Effector memory CD4-positive, alpha-beta T cell (primary cell): ENCODE measurements around the gene ADAMTS2.

ENCODE experiments used
- DNase-seq, 3 donors: peaks; one replicate each; pipeline ENCODE4 v3.0.0-alpha.2; 2020
- H3K27ac ChIP-seq: 2 replicates; pipeline ENCODE4 v1.7.0; 2013; ENCODE audit warnings: mild to moderate bottlenecking, low read length, moderate library complexity; ENCODE audit not compliant: insufficient read depth, poor library complexity, severe bottlenecking
- H3K27me3 ChIP-seq: replicated peaks from 2 replicates; pipeline ENCODE4 v1.7.0; 2013; ENCODE audit warnings: mild to moderate bottlenecking, low read length; ENCODE audit not compliant: insufficient read depth, control insufficient read depth, poor library complexity, severe bottlenecking
- H3K36me3 ChIP-seq: 2 replicates; pipeline ENCODE4 v1.7.0; 2013; ENCODE audit warnings: mild to moderate bottlenecking, low read length, moderate library complexity; ENCODE audit not compliant: control insufficient read depth, insufficient read depth
- H3K4me1 ChIP-seq: 2 replicates; pipeline ENCODE4 v1.7.0; 2013; ENCODE audit warnings: low read length, mild to moderate bottlenecking; ENCODE audit not compliant: control insufficient read depth, insufficient read depth, poor library complexity, severe bottlenecking
- H3K4me3 ChIP-seq: 2 replicates; pipeline ENCODE4 v1.7.0; 2013; ENCODE audit warnings: low read length, low read depth, mild to moderate bottlenecking; ENCODE audit not compliant: insufficient read depth, poor library complexity, severe bottlenecking
- H3K9me3 ChIP-seq: 2 replicates; pipeline ENCODE4 v1.7.0; 2013; ENCODE audit warnings: mild to moderate bottlenecking, low read length, moderate library complexity; ENCODE audit not compliant: control insufficient read depth

The ADAMTS2 gene

GRCh38 chr5:179165421-179166170 lies 179.7 kb downstream of the ADAMTS2 start:
- H3K4me1 ChIP-seq = peaks cover 6% of the 10 kb centered on the region

DNA sequence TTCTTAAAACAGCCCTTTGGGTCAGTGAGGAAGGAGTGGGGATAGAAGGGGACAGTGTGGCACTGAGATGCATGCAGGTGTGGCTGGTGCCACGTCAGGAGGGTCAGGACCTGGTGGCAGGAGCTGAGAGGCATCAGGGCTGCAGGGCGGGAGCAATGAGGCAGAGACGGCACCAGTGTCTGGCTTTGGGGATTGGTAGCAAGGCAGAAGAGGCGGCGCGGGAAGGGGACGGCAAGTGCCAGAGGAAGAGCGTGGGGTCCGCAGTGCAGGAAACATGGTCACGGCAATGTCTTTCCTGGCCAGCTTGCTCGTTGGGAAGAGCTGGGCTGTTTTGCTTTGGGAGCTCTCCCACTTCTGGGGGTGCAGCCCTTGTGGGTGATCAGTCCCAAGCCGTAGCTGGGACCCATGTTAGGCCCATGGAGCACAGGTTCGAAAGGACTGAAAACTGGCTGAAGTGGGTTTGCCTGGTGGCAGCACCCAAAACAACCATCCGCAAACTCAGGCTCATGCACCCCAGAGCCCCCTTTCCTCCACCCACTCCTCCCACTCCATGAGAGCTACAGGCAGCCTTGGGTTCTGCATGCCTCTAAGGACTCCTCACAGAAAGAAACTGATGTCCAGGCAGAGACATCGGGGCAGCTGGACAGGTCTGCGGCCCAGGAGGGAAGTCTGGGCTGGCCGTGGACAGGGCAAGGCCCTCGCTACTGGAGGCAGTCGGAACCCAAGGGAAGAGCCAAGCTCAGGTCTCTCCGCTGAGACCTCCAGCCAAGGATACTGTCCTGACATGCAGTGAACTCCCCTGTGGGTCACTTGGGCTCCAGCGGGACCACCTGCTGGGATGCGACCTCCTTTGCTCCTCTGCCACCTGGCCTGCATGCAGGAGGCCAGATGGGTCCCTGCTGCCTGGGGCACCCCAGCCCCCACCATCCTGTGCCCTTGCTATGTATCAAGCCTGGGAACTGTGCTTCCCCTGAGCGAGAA lies 180.6 kb downstream of the ADAMTS2 start:
- H3K27ac ChIP-seq = no peak overlapping the region
- DNase-seq = no peak
- H3K4me1 ChIP-seq = peaks cover 6% of the 10 kb centered on the region
- no peaks in the 10 kb centered on the region for H3K27me3 ChIP-seq
- no peak overlapping the region for H3K4me3 ChIP-seq
- no peaks in the 10 kb centered on the region for H3K36me3 ChIP-seq
- H3K9me3 ChIP-seq = no peaks in the 10 kb centered on the region

More at GRCh38 chr5:179165421-179166170, 179.7 kb downstream of the ADAMTS2 start:
- Histone ChIP-seq H3K9me3 (no peaks in the 10 kb centered on the region), H3K27me3 (no peaks in the 10 kb centered on the region), H3K4me3 (no peak overlapping the region), H3K27ac (no peak overlapping the region), H3K36me3 (no peaks in the 10 kb centered on the region)
- DNase-seq = no peak

DNA sequence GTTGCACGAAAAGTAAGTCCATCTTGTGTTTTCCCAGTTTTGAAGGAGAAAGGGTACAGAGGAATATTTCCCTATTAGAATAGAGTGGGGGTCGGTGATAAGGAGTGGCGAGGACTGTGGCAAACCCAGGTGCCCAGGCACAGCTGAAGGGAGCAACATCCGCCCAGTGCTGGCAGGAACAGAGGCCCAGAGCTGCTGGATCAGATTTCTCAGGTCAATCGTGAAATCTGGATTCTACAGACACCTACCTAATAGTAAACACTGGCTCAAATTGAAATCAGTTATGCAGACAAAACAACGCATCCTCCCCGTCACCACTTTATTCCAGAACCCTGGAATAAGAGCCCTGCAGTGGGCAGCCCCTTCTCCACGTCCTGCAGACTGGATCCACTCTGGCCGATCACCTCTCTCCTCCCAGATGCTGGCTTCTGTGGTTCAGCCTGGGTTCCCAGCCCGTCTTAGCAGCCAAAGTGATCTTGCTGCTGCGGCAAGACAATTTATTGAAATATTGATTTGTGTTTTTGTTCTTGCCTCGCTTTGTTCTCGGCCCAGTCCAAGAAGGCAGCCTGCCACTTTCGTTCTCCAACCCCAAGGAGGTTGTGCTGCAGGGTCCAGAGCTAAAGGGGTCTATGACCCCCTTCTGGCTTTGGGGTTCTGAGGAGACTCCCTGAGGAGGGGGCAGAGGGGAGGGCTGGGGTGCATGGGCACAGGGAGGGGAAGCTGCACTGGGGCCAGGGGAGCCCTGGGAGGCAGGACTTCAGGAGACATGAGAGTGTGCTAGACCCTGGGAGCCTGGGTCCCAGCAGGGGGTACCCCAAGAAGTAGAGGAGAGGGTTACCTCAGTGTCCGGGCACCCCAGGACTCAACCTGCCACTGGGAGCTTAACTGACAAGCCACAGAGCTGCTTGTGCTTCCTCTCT lies 181.8 kb downstream of the ADAMTS2 start:
- H3K36me3 ChIP-seq = no peaks in the 10 kb centered on the region
- DNase-seq = no peak

DNA sequence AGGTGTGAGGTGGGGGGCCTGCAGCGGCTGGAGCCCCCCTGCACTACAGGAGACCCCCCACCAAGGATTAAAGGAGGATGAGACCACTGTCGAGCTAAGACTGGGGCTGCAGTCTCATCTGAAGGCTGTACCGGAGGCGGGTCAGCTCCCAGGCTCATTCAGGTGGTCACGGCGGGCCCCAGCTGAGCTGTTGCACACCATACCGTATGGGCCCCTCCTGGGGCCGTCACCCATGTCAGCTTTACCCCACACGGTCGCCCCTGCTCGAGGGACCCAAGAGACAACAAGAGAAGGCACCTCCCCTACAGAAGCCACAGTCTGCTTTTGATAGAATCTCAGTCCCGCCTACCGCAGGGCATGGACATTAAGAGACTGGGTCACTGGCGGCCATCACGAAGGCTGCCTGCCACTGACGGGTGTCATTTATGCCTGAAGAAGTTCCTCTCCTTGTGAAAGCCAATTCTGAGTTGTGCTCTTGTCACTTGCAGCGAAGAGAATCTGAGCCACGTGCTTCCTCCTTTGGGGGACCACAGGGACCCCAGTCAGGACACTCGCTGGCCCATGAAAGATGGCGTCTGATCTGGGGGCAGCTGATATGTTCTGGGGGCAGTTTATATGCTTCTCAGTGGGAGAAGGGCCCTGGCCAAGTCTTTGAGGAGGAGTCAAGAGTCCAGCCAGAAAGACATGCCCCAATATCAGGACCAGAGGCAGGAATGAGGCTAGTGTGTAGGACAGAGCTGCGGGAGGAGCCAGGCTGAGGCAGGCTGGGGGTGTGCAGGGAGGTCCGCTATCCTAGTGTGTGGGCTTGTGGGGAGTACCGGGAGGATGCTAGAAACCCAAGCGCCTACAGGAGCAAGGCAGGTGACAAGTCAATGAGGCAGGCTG lies 182.7 kb downstream of the ADAMTS2 start:
- Histone ChIP-seq H3K9me3 (no peaks in the 10 kb centered on the region), H3K27ac (no peak overlapping the region), H3K4me1 (peaks cover 5% of the 10 kb centered on the region), H3K36me3 (no peaks in the 10 kb centered on the region), H3K27me3 (no peaks in the 10 kb centered on the region), H3K4me3 (no peak overlapping the region)
- no peak for DNase-seq

More for the DNA sequence above, 181.8 kb downstream of the ADAMTS2 start:
- H3K9me3 ChIP-seq = no peaks in the 10 kb centered on the region
- no peak overlapping the region for H3K27ac ChIP-seq
- no peak overlapping the region for H3K4me3 ChIP-seq
- H3K4me1 ChIP-seq = peaks cover 6% of the 10 kb centered on the region
- no peaks in the 10 kb centered on the region for H3K27me3 ChIP-seq

GRCh38 chr5:179161901-179162300 lies 183.4 kb downstream of the ADAMTS2 start:
- DNase-seq = no peak
- no peaks in the 10 kb centered on the region for H3K4me1 ChIP-seq
- no peak overlapping the region for H3K27ac ChIP-seq
- H3K9me3 ChIP-seq = no peaks in the 10 kb centered on the region
- no peaks in the 10 kb centered on the region for H3K27me3 ChIP-seq
- H3K4me3 ChIP-seq = no peak overlapping the region
- no peaks in the 10 kb centered on the region for H3K36me3 ChIP-seq

GRCh38 chr5:179160584-179160983 lies 184.7 kb downstream of the ADAMTS2 start:
- Histone ChIP-seq H3K27ac (no peak overlapping the region), H3K4me3 (no peak overlapping the region), H3K36me3 (no peaks in the 10 kb centered on the region), H3K4me1 (no peaks in the 10 kb centered on the region), H3K27me3 (no peaks in the 10 kb centered on the region), H3K9me3 (no peaks in the 10 kb centered on the region)
- DNase-seq = no peak

DNA sequence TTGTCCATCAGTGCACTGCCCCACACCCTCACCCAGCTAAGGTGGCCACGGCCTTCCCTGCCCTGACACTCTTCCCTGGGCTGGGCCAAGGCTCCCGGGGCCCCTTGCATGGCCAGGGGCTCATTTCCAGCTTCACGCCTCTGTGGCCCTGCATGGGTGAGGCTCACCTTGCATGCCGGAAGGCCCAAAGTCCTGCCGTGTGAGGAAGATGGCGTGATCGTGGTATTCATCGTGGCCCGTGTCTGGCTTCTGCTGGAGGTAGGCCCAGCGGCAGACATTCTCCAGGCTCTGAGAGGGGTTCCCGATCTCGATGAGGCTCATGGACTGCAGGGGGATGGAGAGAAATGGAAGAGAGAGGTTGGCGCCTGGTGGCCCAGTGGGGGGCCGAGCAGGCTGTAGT lies 186.7 kb downstream of the ADAMTS2 start:
- Histone ChIP-seq H3K27me3 (no peaks in the 10 kb centered on the region), H3K27ac (no peak overlapping the region), H3K4me3 (no peak overlapping the region), H3K36me3 (no peaks in the 10 kb centered on the region), H3K4me1 (no peaks in the 10 kb centered on the region), H3K9me3 (no peaks in the 10 kb centered on the region)
- DNase-seq = no peak

- no peak overlapping the region for H3K4me3 ChIP-seq
- no peaks in the 10 kb centered on the region for H3K4me1 ChIP-seq
- no peaks in the 10 kb centered on the region for H3K9me3 ChIP-seq
- no peak overlapping the region for H3K27ac ChIP-seq
- DNase-seq = no peak
- no peaks in the 10 kb centered on the region for H3K36me3 ChIP-seq
- H3K27me3 ChIP-seq = no peaks in the 10 kb centered on the region
These were observed 190.0 kb downstream of the ADAMTS2 start for GRCh38 chr5:179154991-179155955.
